ENCODE results near the gene NR1I3. TPM values are rescaled to one million over a fixed set of nuclear protein-coding genes. Genes with fewer than 3 reads are reported as not detected.

Gene NR1I3
- total RNA-seq, 1 donor from 2014 or later: not detected

- POLR2A ChIA-PET: interaction anchor here (0.5 to 1.8 kb wide), 5 partner anchors 17 to 525 kb away, joined by 3 to 11 read pairs (median 5); partner anchors contain the start of genes NDUFS2 and PPOX
- Mint-ChIP-seq H3K9me3 (no peaks in the 10 kb centered on the region), H3K36me3 (ENCODE audit: low read depth) (peaks cover 8% of the 10 kb centered on the region), H3K4me3 (no peak overlapping the region), H3K4me1 (peaks cover 22% of the 10 kb centered on the region), H3K27ac (no peak overlapping the region), H3K27me3 (peaks cover 37% of the 10 kb centered on the region)
- TF ChIP-seq CTCF (IDR thresholded peaks at IDR 0.05): no peak
- intact Hi-C loops (cut with micrococcal nuclease): no loop called here
- DNase-seq: no peak
- CTCF ChIA-PET: no interaction called here
- ATAC-seq (ENCODE audit: low read depth): no peak
Measured at GRCh38 chr1:161219078-161219892, 18.7 kb downstream of the NR1I3 start.

- ChIA-PET POLR2A (interaction anchor here (0.5 to 1.8 kb wide), 3 partner anchors 9 to 526 kb away, joined by 4 to 5 read pairs (median 4); no protein-coding TSS in a partner anchor), CTCF (no interaction called here)
- Mint-ChIP-seq H3K36me3 (ENCODE audit: low read depth) (peaks cover 16% of the 10 kb centered on the region), H3K27me3 (peaks cover 31% of the 10 kb centered on the region), H3K9me3 (no peaks in the 10 kb centered on the region), H3K27ac (no peak overlapping the region), H3K4me1 (peaks cover 22% of the 10 kb centered on the region), H3K4me3 (no peak overlapping the region)
- no peak for TF ChIP-seq CTCF (IDR thresholded peaks at IDR 0.05)
- ATAC-seq (ENCODE audit: low read depth): no peak
- no peak for DNase-seq
- intact Hi-C loops (cut with micrococcal nuclease): no loop called here
Measured at GRCh38 chr1:161218301-161219077, 19.5 kb downstream of the NR1I3 start.

GRCh38 chr1:161217831-161218230, 20.2 kb downstream of the NR1I3 start:
- peaks cover 22% of the 10 kb centered on the region for H3K4me1 Mint-ChIP-seq
- H3K27me3 Mint-ChIP-seq: peaks cover 26% of the 10 kb centered on the region
- ATAC-seq (ENCODE audit: low read depth) (no peak), DNase-seq (no peak)
- POLR2A ChIA-PET: interaction anchor here (1.2 kb wide), 1 partner anchor 9 kb away, joined by 4 read pairs; no protein-coding TSS in a partner anchor
- peaks cover 23% of the 10 kb centered on the region for H3K36me3 Mint-ChIP-seq (ENCODE audit: low read depth)
- no peaks in the 10 kb centered on the region for H3K9me3 Mint-ChIP-seq
- H3K4me3 Mint-ChIP-seq: no peak overlapping the region
- no peak overlapping the region for H3K27ac Mint-ChIP-seq
- intact Hi-C loops (cut with micrococcal nuclease): no loop called here
- no peak for TF ChIP-seq CTCF (IDR thresholded peaks at IDR 0.05)
- CTCF ChIA-PET: no interaction called here

GRCh38 chr1:161216945-161217712, 20.9 kb downstream of the NR1I3 start:
- no peak for TF ChIP-seq CTCF (IDR thresholded peaks at IDR 0.05)
- ChIA-PET POLR2A (interaction anchor here (0.7 to 1.6 kb wide), 3 partner anchors 8 to 24 kb away, joined by 4 to 9 read pairs (median 4); partner anchors contain the start of gene NDUFS2), CTCF (interaction anchor here (1.0 to 1.4 kb wide), 2 partner anchors 15 to 51 kb away, joined by 3 to 4 read pairs; partner anchors contain the start of genes NDUFS2 and PPOX)
- Mint-ChIP-seq H3K27ac (no peak overlapping the region), H3K27me3 (peaks cover 20% of the 10 kb centered on the region), H3K36me3 (ENCODE audit: low read depth) (peaks cover 29% of the 10 kb centered on the region), H3K9me3 (no peaks in the 10 kb centered on the region), H3K4me1 (peaks cover 22% of the 10 kb centered on the region), H3K4me3 (no peak overlapping the region)
- ATAC-seq (ENCODE audit: low read depth) (peak; percentile 87), DNase-seq (no peak)
- intact Hi-C loops (cut with micrococcal nuclease): no loop called here

All from activated B cell treated with CpG ODN at 0.5 μM for 24 hours (primary cell).